Fibroblast of villous mesenchyme (primary cell): ENCODE measurements around the gene SLBP. TPM values are rescaled to one million over a fixed set of nuclear protein-coding genes. Genes with fewer than 3 reads are reported as not detected.

Experiments
- DNase-seq: peaks from one replicate; pipeline ENCODE4 v3.0.0-alpha.2; 2010; ENCODE audit warnings: low read depth
- H3K4me3 ChIP-seq: 2 replicates; pipeline ENCODE4 v1.5.1; 2011; ENCODE audit warnings: low read depth, mild to moderate bottlenecking, low read length
- total RNA-seq: library from RNA; depleted of rRNA; stranded (reverse); fragments of >200 nt; gene quantifications from 2 replicates; pipeline ENCODE4 v1.2.3, GENCODE V29; 2012
- TF ChIP-seq, protein P1 (sequence below): IDR thresholded peaks from 2 replicates; pipeline ENCODE4 v1.5.1; 2012; ENCODE audit warnings: low read depth, mild to moderate bottlenecking, low read length; ENCODE audit not compliant: insufficient read depth

The SLBP gene
- total RNA-seq, 1 donor, result 63.0 TPM

DNA sequence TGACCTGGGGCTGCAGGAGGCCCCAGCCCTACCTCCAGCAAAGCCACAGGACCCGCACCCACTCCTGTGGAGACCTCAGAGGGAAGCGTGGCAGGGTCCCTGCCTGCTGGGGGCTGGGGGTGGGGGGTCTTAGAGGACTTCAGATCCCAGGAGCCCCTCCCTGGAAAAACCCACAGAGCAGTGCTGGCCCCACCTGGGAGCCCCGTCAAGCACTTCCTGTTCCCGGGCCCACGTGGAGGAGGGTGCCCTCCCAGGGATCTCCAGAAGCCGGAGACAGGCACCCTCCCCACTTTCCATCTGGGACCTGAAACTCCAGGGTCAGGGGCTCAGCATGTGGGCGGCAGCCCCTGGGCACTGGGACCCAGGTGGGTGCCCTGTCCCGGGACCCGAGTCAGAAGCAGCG is 41.2 kb upstream of the SLBP start:
- TF ChIP-seq, protein P1, sequence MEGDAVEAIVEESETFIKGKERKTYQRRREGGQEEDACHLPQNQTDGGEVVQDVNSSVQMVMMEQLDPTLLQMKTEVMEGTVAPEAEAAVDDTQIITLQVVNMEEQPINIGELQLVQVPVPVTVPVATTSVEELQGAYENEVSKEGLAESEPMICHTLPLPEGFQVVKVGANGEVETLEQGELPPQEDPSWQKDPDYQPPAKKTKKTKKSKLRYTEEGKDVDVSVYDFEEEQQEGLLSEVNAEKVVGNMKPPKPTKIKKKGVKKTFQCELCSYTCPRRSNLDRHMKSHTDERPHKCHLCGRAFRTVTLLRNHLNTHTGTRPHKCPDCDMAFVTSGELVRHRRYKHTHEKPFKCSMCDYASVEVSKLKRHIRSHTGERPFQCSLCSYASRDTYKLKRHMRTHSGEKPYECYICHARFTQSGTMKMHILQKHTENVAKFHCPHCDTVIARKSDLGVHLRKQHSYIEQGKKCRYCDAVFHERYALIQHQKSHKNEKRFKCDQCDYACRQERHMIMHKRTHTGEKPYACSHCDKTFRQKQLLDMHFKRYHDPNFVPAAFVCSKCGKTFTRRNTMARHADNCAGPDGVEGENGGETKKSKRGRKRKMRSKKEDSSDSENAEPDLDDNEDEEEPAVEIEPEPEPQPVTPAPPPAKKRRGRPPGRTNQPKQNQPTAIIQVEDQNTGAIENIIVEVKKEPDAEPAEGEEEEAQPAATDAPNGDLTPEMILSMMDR, result no peak
- no peak overlapping the region for H3K4me3 ChIP-seq
- no peak for DNase-seq

DNA sequence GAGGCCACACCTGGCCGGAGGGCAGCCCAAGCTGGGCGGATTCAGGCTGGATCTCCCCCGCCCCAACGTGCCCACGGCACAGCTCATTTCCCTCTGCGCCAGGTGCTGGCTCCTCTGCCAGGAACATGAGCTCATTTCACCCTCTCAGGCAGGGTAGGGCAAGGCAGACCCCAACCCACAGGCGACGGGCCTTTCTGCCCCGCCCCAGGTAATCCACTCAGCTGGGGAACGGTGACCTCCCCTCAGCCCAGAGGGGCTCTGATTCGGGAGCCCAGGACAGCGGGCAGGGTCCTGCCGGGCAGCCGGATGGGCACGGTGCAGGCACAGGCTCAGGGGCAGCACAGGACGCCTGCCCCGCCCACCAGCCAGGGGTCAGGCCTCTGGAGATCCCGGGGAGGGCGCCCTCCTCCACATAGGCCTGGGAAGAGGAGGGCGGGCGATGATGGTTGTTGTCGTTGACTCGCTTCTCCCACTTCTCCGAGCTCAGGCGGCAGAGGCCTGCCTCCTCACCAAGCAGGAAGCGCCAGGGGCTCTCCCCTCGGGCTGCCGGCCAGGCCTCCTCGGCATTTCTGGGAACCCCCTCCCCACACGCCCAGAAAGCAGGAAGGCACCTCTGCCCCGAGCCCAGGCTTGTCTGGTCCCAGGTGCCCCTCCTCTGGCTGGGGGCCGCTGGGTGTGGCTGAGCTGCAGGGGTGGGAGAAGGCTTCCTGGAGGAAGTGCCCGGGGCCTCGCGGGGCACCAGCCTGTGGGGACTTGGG is 40.3 kb upstream of the SLBP start:
- TF ChIP-seq, protein P1, result no peak
- no peak overlapping the region for H3K4me3 ChIP-seq
- DNase-seq, result peak; percentile 22

DNA sequence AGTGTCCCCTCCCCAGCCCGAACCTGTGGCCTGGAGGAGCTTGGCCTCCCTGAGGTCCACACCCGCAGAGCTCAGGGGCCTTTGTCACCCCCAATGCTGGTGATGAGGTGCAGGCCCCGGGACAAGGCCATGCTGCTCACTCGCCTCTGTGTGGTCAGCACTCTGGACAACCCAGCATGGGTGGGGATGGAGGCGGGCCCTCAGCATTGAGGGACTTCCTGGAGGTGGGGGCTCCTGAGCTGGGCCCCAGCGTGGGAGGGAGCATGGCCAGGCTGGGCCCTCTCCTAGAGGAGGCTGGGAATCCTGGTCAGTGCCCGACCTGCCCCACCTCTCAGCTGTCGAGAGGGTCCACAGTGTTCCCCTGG is 39.8 kb upstream of the SLBP start:
- no peak overlapping the region for H3K4me3 ChIP-seq
- TF ChIP-seq, protein P1, result no peak
- DNase-seq, result no peak

DNA sequence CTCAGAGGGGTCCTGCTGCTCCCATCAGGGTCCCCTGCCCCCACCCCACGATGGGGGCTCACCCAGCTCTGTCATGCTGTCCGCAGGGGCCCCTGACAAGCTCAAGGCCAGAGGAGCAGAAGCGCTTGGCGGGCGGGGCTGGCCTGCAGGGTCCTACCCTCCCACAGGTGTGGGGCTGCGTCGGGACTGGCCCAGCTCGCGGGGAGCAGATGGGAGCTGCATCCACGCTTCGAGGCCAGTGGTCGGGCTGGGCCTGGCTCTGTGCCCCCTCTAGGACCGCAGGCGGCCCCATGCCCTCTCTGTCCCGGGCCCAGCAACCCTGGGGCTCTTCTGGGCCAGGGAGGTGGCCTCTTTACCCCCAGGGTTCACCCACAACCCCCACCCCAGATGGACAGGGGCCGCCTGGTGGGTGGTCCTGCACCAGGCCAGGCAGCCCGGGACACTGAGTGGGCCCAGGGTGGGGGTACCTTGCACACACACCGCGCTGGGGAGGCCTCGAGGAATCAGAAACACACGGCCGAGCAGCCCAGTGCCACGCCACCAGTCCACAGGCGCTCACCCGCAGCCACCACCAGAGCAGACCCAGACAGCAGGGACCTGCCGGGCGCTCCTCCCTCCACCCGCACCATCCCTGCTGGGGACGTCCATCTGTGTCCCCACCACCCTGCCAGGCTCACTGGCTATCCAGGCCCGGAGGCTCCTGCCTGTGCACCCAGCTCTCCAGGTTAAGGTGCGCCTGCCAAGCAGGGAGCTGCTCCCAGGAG is 39.2 kb upstream of the SLBP start:
- no peak for DNase-seq
- H3K4me3 ChIP-seq, result no peak overlapping the region
- TF ChIP-seq, protein P1, result no peak

GRCh38 chr4:1750381-1751154 is 38.4 kb upstream of the SLBP start:
- DNase-seq, result no peak
- H3K4me3 ChIP-seq, result no peak overlapping the region
- TF ChIP-seq, protein P1, result no peak

GRCh38 chr4:1749826-1750225 is 37.7 kb upstream of the SLBP start:
- TF ChIP-seq, protein P1, result no peak
- DNase-seq, result no peak
- H3K4me3 ChIP-seq, result no peak overlapping the region
